Middle frontal gyrus (tissue), 1 donor: ENCODE results near the gene LDLRAD4.

Experiments used
- DNase-seq: peaks from one replicate; pipeline ENCODE4 v3.0.0-alpha.2; 2015; ENCODE audit warnings: low spot score; ENCODE audit errors: extremely low spot score

LDLRAD4 gene

GRCh38 chr18:13502585-13502984 lies 284.0 kb downstream of the LDLRAD4 start:
- no peak for DNase-seq

- no peak for DNase-seq
Observed at GRCh38 chr18:13503836-13504235, 285.3 kb downstream of the LDLRAD4 start.

GRCh38 chr18:13505780-13506345 lies 287.3 kb downstream of the LDLRAD4 start:
- DNase-seq: no peak

- no peak for DNase-seq
Observed at GRCh38 chr18:13510594-13510993, 292.0 kb downstream of the LDLRAD4 start.

GRCh38 chr18:13511961-13512577 lies 293.5 kb downstream of the LDLRAD4 start:
- DNase-seq: no peak

- DNase-seq: no peak
Observed at GRCh38 chr18:13513021-13513420, 294.5 kb downstream of the LDLRAD4 start.

GRCh38 chr18:13513481-13513880 lies 294.9 kb downstream of the LDLRAD4 start:
- DNase-seq: no peak

- no peak for DNase-seq
Observed at GRCh38 chr18:13514558-13514957, 296.0 kb downstream of the LDLRAD4 start.

GRCh38 chr18:13516855-13517254 lies 298.3 kb downstream of the LDLRAD4 start:
- no peak for DNase-seq

GRCh38 chr18:13517369-13517768 lies 298.8 kb downstream of the LDLRAD4 start:
- no peak for DNase-seq

GRCh38 chr18:13518382-13518781 lies 299.8 kb downstream of the LDLRAD4 start:
- DNase-seq: no peak

- DNase-seq: no peak
Observed at GRCh38 chr18:13520306-13520705, 301.7 kb downstream of the LDLRAD4 start.

GRCh38 chr18:13520741-13521140 lies 302.2 kb downstream of the LDLRAD4 start:
- no peak for DNase-seq

GRCh38 chr18:13521418-13521817 lies 302.9 kb downstream of the LDLRAD4 start:
- no peak for DNase-seq

GRCh38 chr18:13522256-13522655 lies 303.7 kb downstream of the LDLRAD4 start:
- no peak for DNase-seq

- no peak for DNase-seq
Observed at GRCh38 chr18:13522861-13523660, 304.5 kb downstream of the LDLRAD4 start.

- DNase-seq: no peak
Observed at GRCh38 chr18:13524054-13524453, 305.5 kb downstream of the LDLRAD4 start.

GRCh38 chr18:13524811-13525210 lies 306.3 kb downstream of the LDLRAD4 start:
- DNase-seq: no peak

- DNase-seq: no peak
Observed at GRCh38 chr18:13525381-13526029, 306.9 kb downstream of the LDLRAD4 start.

GRCh38 chr18:13526519-13526918 lies 308.0 kb downstream of the LDLRAD4 start:
- DNase-seq: no peak

- DNase-seq: no peak
Observed at GRCh38 chr18:13527256-13527655, 308.7 kb downstream of the LDLRAD4 start.

GRCh38 chr18:13527730-13528129 lies 309.2 kb downstream of the LDLRAD4 start:
- no peak for DNase-seq
